HG02588 (cell line): Measurements from ENCODE around the gene MTREX.

Source experiments
- ATAC-seq: cut with Tn5 transposase; IDR thresholded peaks from one replicate; pipeline ENCODE4 v1.9.1; 2021; ENCODE audit warnings: mild to moderate bottlenecking, moderate library complexity; ENCODE audit not compliant: unreplicated experiment

MTREX gene

DNA sequence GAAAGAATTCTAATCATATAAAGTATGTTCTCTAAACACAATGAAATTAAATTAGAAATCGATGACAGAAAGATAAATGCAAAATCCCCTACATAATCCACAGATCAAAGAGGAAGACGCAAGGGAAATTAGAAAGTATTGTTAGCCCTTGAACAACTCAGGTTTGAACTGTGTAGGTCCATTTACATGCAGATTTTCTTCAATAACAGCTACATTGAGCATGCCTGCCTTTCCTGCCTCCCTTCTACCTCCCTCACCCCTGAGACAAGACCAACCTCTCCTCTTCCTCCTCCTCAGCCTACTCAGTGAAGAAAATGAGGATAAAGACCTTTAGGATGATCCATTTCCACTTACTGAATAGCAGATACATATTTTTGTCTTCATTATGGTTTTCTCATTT is 151.8 kb downstream of the MTREX start:
- no peak for ATAC-seq

DNA sequence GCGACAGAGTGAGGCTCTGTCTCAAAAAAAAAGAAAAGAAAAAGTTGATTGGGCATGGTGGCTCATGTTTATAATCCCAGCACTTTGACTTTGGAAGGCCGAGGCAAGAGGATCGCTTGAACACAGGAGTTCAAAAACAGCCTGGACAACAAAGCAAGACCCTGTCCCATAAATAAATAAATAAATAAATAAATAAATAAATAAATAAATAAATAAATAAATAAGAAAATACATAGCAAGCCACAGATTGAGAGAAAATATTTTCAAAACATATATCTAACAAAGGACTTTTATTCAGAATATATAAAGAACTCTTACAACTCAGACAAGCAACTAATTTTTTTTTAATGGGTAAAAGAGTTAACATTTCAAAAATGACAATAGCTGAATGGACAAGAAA is 155.8 kb downstream of the MTREX start:
- ATAC-seq, result no peak

DNA sequence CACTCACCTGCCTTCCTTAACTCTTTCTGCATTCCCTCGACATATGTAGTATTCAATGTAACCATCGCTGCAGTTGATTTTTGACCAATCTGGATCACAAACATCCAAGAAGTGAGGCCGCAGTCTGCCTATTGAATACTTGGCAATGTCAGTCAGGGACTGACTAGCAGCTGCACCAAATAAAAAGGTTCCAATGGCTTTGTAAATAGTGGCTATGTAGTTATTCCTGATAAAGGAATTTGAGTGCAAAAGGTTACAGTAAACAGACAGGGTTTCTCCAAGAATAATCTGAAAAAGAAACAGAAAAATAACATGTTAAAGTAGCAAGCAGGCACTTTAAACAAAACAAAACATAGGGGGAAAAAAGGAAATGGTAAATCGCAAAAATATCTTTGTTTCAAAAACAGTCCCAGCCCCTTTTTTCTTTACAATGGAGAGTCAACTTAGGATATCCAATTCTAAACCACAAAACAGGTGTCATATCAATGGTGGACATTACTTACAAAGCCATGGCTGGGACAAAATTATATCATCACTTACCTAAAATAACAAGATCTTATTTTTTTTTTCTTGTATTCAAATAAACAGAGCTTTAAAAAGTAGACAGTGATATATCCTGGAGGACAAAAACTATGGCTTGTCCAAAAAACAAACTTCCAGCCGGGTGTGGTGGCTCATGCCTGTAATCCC is 160.2 kb downstream of the MTREX start:
- ATAC-seq, result no peak

DNA sequence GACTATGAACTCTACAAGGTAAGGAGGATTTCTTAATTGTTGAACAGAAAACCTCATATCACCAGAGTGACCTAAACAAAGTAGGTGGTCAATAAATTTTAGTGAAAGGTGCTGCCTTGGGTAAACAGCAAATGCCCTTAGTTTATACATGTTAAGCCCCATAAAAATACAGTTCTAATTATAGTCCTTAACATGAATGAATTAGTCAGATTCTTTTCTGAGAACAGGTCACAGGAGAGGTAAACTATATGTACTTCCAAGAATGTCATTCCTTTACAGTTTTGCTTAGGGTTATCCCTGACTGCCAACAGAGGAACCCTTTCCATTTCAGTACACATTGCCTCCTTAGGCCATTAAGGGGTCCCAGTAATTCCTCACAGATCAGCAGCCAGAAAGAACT is 162.1 kb downstream of the MTREX start:
- ATAC-seq, result no peak

DNA sequence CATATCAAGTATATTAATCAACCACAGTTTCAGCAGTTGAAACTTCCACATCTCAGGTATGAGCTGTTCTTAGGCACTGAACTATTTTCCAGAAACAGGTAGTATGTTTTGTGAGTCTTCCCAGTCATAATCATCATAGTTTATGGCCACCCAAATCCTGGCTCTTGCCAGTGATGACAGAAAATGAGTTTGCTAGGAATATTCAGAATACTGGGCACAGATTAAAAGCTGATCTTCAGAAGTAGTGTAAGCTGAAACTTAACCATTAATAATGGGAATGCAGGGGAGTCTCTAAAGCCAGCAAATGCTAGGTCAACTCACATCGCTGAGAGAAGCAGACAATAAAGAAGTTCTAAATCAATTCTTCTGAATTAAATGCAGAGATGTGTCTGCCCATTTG is 162.5 kb downstream of the MTREX start:
- no peak for ATAC-seq

DNA sequence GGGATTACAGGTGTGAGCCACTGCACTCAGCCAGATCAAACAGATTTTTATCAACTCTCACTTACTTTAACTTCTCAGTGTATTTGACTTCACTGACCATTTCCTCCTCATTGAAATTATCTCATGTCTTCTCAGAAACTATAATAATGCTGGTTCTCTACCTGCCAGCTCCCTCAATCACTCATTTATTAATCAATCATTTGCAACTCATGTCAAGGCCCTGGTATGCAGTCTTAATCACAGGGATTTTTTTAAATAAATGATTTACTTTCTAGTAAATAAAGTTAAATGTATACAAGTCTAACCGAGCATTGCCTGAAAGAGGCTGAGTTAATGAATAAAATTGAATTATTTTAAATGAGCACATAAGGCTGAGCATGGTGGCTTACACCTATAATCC is 163.7 kb downstream of the MTREX start:
- no peak for ATAC-seq

DNA sequence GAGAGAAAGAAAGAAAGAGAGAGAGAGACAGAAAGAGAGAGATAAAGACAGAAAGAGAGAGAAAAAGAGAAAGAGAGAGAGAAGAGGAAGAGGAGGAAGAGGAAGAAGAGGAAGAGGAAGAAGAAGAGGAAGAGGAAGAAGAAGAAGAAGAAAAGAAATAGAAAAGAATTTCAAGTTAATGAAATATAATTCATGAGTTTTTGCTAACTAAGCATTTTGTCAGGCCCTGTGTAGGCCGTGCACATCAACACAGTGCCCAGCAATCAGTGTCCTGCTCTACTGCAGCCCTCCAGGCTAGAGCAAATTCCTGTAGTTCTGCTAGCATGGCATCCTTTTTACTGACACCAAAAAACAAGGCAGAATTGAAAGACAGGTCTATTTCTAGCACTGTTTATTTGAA is 164.9 kb downstream of the MTREX start:
- no peak for ATAC-seq
